ENCODE measurements around the gene SEC22C.

GRCh38 chr3:42524751-42525150, 57.0 kb downstream of the SEC22C start:
- TF ChIP-seq CTCF (conservative IDR thresholded peaks at IDR 0.05), result no peak
- no peak for TF ChIP-seq EZH2 (IDR thresholded peaks at IDR 0.05; ENCODE audit: low read depth)
